H1 (cell line): ENCODE results near the gene SIK3. TPM values are rescaled to one million over a fixed set of nuclear protein-coding genes. Genes with fewer than 3 reads are reported as not detected.

Experiments
- CTCF ChIA-PET: fragments of 300-600 bp; sonication (Branson Sonifier 250); formaldehyde crosslinking; loops from one replicate; lab custom pipeline; 2021; ENCODE audit not compliant: partially characterized antibody; lab: Charles Lee
- POLR2A ChIA-PET: fragments of 300-600 bp; sonication (Branson Sonifier 250); formaldehyde crosslinking; loops from one replicate; lab custom pipeline; 2021; ENCODE audit warnings: inconsistent platforms; ENCODE audit not compliant: partially characterized antibody; lab: Charles Lee
- DNase-seq, 2 experiments: peaks; one replicate each; pipeline versions ENCODE4 v3.0.0 to v3.0.0-alpha.2; 2010 to 2022; ENCODE audit warnings: low spot score in 2 of 2, low read depth in 1 of 2, mixed read lengths in 1 of 2
- FAIRE-seq: peaks from 2 replicates; lab custom pipeline; 2011; peaks lifted over from hg19 to GRCh38; lab: Jason Lieb, UNC
- H2AFZ ChIP-seq: 2 replicates; pipeline ENCODE4 v1.8.1; 2012; ENCODE audit warnings: low read length, inconsistent platforms
- H2AK5ac ChIP-seq: 2 replicates; pipeline ENCODE4 v1.6.1; 2013; ENCODE audit warnings: low read depth, low read length
- H2BK120ac ChIP-seq: replicated peaks from 2 replicates; pipeline ENCODE3; 2013; ENCODE audit warnings: low read depth, low read length, inconsistent platforms
- H2BK12ac ChIP-seq: 2 replicates; pipeline ENCODE4 v1.6.1; 2013; ENCODE audit warnings: low read depth, low read length
- H2BK15ac ChIP-seq: 2 replicates; pipeline ENCODE4 v1.6.1; 2013; ENCODE audit warnings: low read length
- H2BK20ac ChIP-seq: 2 replicates; pipeline ENCODE4 v1.6.1; 2013; ENCODE audit warnings: low read length
- H2BK5ac ChIP-seq: 2 replicates; pipeline ENCODE4 v1.6.1; 2013; ENCODE audit warnings: low read depth, low read length
- H3K14ac ChIP-seq: 2 replicates; pipeline ENCODE4 v1.6.1; 2013; ENCODE audit warnings: inconsistent platforms; ENCODE audit not compliant: insufficient read length
- H3K18ac ChIP-seq: 2 replicates; pipeline ENCODE4 v1.6.1; 2013; ENCODE audit warnings: low read length; ENCODE audit errors: extremely low read depth
- H3K23ac ChIP-seq: 2 replicates; pipeline ENCODE4 v1.6.1; 2013; ENCODE audit warnings: inconsistent platforms; ENCODE audit not compliant: insufficient read length
- H3K23me2 ChIP-seq: 2 replicates; pipeline ENCODE4 v1.6.1; 2013; ENCODE audit warnings: low read depth, low read length
- H3K27ac ChIP-seq: 2 replicates; pipeline ENCODE4 v1.6.1; 2011; ENCODE audit warnings: low read depth, low read length, inconsistent platforms
- H3K27me3 ChIP-seq, 4 experiments: replicated peaks in 1 of 4; 1 replicate in 1 of 4; 2 replicates in 3 of 4; pipeline versions ENCODE4 v1.6.1 to v1.8.1; 2011 to 2013; ENCODE audit warnings: low read length in 3 of 4, mild to moderate bottlenecking in 3 of 4, inconsistent platforms in 2 of 4, mixed read lengths in 2 of 4, moderate library complexity in 1 of 4; ENCODE audit not compliant: control insufficient read depth in 3 of 4, insufficient read depth in 3 of 4; ENCODE audit errors: extremely low read depth in 1 of 4
- H3K36me3 ChIP-seq, 4 experiments: 2 replicates each; pipeline versions ENCODE4 v1.6.1 to v1.8.1; 2011 to 2013; ENCODE audit warnings: mild to moderate bottlenecking in 4 of 4, low read length in 3 of 4, moderate library complexity in 2 of 4, control low read depth in 1 of 4, inconsistent platforms in 1 of 4; ENCODE audit not compliant: insufficient read depth in 4 of 4, control insufficient read depth in 2 of 4
- H3K4ac ChIP-seq: replicated peaks from 2 replicates; pipeline ENCODE3; 2013; ENCODE audit warnings: low read length, low read depth, mixed read lengths, inconsistent platforms; ENCODE audit not compliant: insufficient read length
- H3K4me1 ChIP-seq, 4 experiments: replicated peaks in 1 of 4; 1 replicate in 1 of 4; 2 replicates in 3 of 4; pipeline versions ENCODE4 v1.6.1 to v1.8.1; 2011 to 2013; ENCODE audit warnings: low read length in 3 of 4, inconsistent platforms in 2 of 4, mixed read lengths in 1 of 4; ENCODE audit not compliant: insufficient read depth in 4 of 4, control insufficient read depth in 3 of 4
- H3K4me2 ChIP-seq, 2 experiments: 2 replicates each; pipeline versions ENCODE4 v1.6.1 to v1.8.1; 2011 to 2013; ENCODE audit warnings: low read depth in 2 of 2, low read length in 2 of 2, control low read depth in 1 of 2, inconsistent platforms in 1 of 2, mild to moderate bottlenecking in 1 of 2; ENCODE audit not compliant: insufficient read depth in 1 of 2
- H3K4me3 ChIP-seq, 4 experiments: fragments of 200-600, 300-600 bp in 1 of 4; sonication (generic), shearing (Covaris generic), sonication (Bioruptor Twin) in 1 of 4; 2 replicates each; pipeline versions ENCODE4 v1.5.1 to v1.8.1; 2011 to 2016; ENCODE audit warnings: low read length in 4 of 4, low read depth in 3 of 4, control low read depth in 2 of 4, inconsistent platforms in 2 of 4, mild to moderate bottlenecking in 2 of 4, mixed read lengths in 1 of 4, moderate library complexity in 1 of 4; ENCODE audit not compliant: insufficient read depth in 2 of 4; ENCODE audit errors: extremely low read depth in 1 of 4
- H3K56ac ChIP-seq: replicated peaks from 2 replicates; pipeline ENCODE3; 2013; ENCODE audit warnings: low read depth, mild to moderate bottlenecking, mixed read lengths, low read length, inconsistent platforms; ENCODE audit not compliant: insufficient read length
- H3K79me1 ChIP-seq: 2 replicates; pipeline ENCODE4 v1.6.1; 2013; ENCODE audit warnings: low read depth, low read length, control low read depth
- H3K79me2 ChIP-seq, 2 experiments: 2 replicates each; pipeline versions ENCODE4 v1.6.1 to v1.8.1; 2012 to 2013; ENCODE audit warnings: low read length in 2 of 2, mild to moderate bottlenecking in 2 of 2, inconsistent platforms in 1 of 2; ENCODE audit not compliant: insufficient read depth in 2 of 2, control insufficient read depth in 1 of 2
- H3K9ac ChIP-seq, 4 experiments: replicated peaks in 1 of 4; 1 replicate in 1 of 4; 2 replicates in 3 of 4; pipeline versions ENCODE4 v1.6.1 to v1.8.1; 2011 to 2013; ENCODE audit warnings: low read depth in 3 of 4, low read length in 3 of 4, control low read depth in 2 of 4, mild to moderate bottlenecking in 2 of 4, moderate library complexity in 2 of 4, inconsistent platforms in 1 of 4; ENCODE audit errors: extremely low read depth in 1 of 4
- H3K9me3 ChIP-seq, 2 experiments: 2 replicates each; pipeline versions ENCODE4 v1.6.1 to v1.8.1; 2012 to 2013; ENCODE audit warnings: mild to moderate bottlenecking in 2 of 2, moderate library complexity in 2 of 2, control low read depth in 1 of 2, inconsistent platforms in 1 of 2, low read depth in 1 of 2, low read length in 1 of 2, mixed read lengths in 1 of 2; ENCODE audit not compliant: insufficient read depth in 2 of 2
- H4K20me1 ChIP-seq, 2 experiments: replicated peaks in 1 of 2; 2 replicates each; pipeline versions ENCODE3 to v1.8.1; 2011 to 2013; ENCODE audit warnings: inconsistent platforms in 2 of 2, low read length in 2 of 2, mild to moderate bottlenecking in 1 of 2; ENCODE audit not compliant: insufficient read depth in 2 of 2, control insufficient read depth in 1 of 2
- H4K5ac ChIP-seq: 2 replicates; pipeline ENCODE4 v1.6.1; 2013; ENCODE audit warnings: low read length, low read depth, mixed read lengths, inconsistent platforms; ENCODE audit not compliant: insufficient read length
- H4K8ac ChIP-seq: 2 replicates; pipeline ENCODE4 v1.8.0; 2013; ENCODE audit warnings: mild to moderate bottlenecking, moderate library complexity, low read length, inconsistent platforms; ENCODE audit not compliant: insufficient read depth; ENCODE audit errors: extremely low read depth
- H4K91ac ChIP-seq: replicated peaks from 2 replicates; pipeline ENCODE3; 2013; ENCODE audit warnings: low read length, mixed read lengths, inconsistent platforms; ENCODE audit not compliant: insufficient read length
- BCL11A ChIP-seq, 2 experiments: IDR thresholded peaks; one replicate each; pipeline ENCODE4 v1.6.1; 2011; ENCODE audit warnings: low read depth in 2 of 2, low read length in 2 of 2, mild to moderate bottlenecking in 2 of 2
- RBBP5 ChIP-seq: IDR thresholded peaks from 2 replicates; pipeline ENCODE4 v1.7.1; 2012; ENCODE audit warnings: low read depth, mild to moderate bottlenecking, inconsistent platforms, low read length, moderate library complexity, borderline replicate concordance
- RNF2 ChIP-seq: fragments of 200-900, 300-1000 bp; sonication (generic); IDR thresholded peaks from 2 replicates; pipeline ENCODE4 v1.7.1; 2016; ENCODE audit warnings: borderline replicate concordance, low read depth, mild to moderate bottlenecking, antibody characterized with exemption, low read length; ENCODE audit not compliant: poor library complexity, severe bottlenecking; ENCODE audit errors: missing control alignments
- WGBS, 2 experiments: shearing (Covaris generic) in 1 of 2; methylation state at CpG; one replicate each; pipeline versions ENCODE4 v1.1.6 to v1.1.7; 2013 to 2015; ENCODE audit warnings: low lambda C conversion rate in 2 of 2, mixed read lengths in 2 of 2, inconsistent platforms in 1 of 2, low coverage in 1 of 2, missing lambda C conversion rate in 1 of 2; ENCODE audit not compliant: insufficient replicate concordance in 2 of 2, insufficient coverage in 1 of 2, insufficient read length in 1 of 2; ENCODE audit errors: extremely low coverage in 1 of 2, missing lambda C conversion rate in 1 of 2; 5-methylcytosine and 5-hydroxymethylcytosine counted together
- polyA plus RNA-seq, 7 experiments: library from polyadenylated mRNA; depleted of rRNA in 3 of 7; stranded (reverse) in 5 of 7; unstranded in 2 of 7; fragments of >200 nt in 5 of 7; fragments of 200-250 nt in 2 of 7; gene quantifications; 1 replicate in 5 of 7; 2 replicates in 1 of 7; 4 replicates in 1 of 7; pipeline versions ENCODE4 v1.2.1 to v1.2.3, GENCODE V29; 2011 to 2013; ENCODE audit warnings: missing spikeins in 2 of 7, mixed read lengths in 2 of 7
- total RNA-seq: library from RNA; stranded (reverse); fragmentation: NEBNext Ultra II Directional; extraction: Animal tissue kit (Norgen Biotek cat#: 25700); gene quantifications from 2 replicates; pipeline ENCODE4 v1.2.1, GENCODE V29; 2021
- TF ChIP-seq, protein P1 (sequence below): IDR thresholded peaks from 2 replicates; pipeline ENCODE4 v1.6.1; 2012; ENCODE audit warnings: low read length, inconsistent platforms

The SIK3 gene
- total and polyA plus RNA-seq, 2 of the 8 experiments (the other 6 are each of a cell fraction or from before 2014, with no cell fraction given) = 19.9 to 32.1 TPM

DNA sequence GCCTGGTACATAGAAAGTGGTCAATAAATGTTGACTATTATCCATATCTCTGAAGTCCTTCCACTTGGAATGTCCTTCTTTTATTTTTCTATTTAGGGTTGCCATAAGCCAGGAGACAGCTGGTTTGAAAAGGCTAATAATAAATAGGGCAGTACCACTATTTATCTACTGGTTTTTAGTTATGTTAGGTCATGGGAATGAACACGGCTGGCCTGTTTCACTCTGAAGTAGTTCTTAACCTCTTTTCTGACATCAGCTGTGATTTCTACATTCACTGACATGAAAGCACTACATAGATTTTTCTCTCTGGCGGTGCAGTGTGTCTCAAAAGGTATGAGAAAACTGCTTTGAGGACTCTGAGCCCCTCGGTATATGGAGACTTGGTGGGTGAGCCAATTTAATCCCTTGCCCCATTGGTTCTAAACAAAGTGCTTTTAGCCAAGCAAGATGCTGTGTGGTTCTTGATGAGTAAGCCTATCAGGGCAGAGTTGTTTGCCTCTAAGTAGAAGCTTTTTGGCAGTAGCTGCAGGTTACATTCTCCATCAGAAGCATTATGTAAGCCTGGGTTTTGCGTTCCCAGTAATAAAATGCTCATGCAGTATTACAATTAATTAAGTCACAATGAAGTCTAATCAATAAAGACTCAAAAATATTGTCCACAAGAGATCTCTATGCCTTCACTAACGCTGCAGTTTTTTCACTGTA lies 212.1 kb downstream of the SIK3 start:
- no peaks in the 10 kb centered on the region for H3K4me1 ChIP-seq
- H3K79me1 ChIP-seq = no peaks in the 10 kb centered on the region; the same call in 1 of the 2 replicates
- no peak overlapping the region for H3K4me2 ChIP-seq
- H2AFZ ChIP-seq = no peak overlapping the region
- H4K8ac ChIP-seq = no peak overlapping the region
- no peaks in the 10 kb centered on the region for H3K27me3 ChIP-seq
- POLR2A ChIA-PET = interaction anchor here (0.6 kb wide), 1 partner anchor 167 kb away, joined by 4 read pairs; no protein-coding TSS in a partner anchor
- no peaks in the 10 kb centered on the region for H3K23me2 ChIP-seq
- H4K91ac ChIP-seq = no peak overlapping the region
- no peaks in the 10 kb centered on the region for H3K9me3 ChIP-seq
- H2AK5ac ChIP-seq = no peak overlapping the region
- TF ChIP-seq BCL11A (IDR thresholded peaks at IDR 0.05; ENCODE audit: low read depth in 2 of 2, low read length in 2 of 2) = no peak
- TF ChIP-seq RBBP5 = no peak
- TF ChIP-seq RNF2 = no peak
- TF ChIP-seq, protein P1, sequence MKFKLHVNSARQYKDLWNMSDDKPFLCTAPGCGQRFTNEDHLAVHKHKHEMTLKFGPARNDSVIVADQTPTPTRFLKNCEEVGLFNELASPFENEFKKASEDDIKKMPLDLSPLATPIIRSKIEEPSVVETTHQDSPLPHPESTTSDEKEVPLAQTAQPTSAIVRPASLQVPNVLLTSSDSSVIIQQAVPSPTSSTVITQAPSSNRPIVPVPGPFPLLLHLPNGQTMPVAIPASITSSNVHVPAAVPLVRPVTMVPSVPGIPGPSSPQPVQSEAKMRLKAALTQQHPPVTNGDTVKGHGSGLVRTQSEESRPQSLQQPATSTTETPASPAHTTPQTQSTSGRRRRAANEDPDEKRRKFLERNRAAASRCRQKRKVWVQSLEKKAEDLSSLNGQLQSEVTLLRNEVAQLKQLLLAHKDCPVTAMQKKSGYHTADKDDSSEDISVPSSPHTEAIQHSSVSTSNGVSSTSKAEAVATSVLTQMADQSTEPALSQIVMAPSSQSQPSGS = no peak
- no peak overlapping the region for H2BK12ac ChIP-seq
- H3K23ac ChIP-seq = no peak overlapping the region
- no peaks in the 10 kb centered on the region for H3K79me2 ChIP-seq
- WGBS, 2 experiments = 90% methylated on average over 5 of the region's 5 CpGs; no CpG with 5 or more reads in 1 of the 2 experiments
- FAIRE-seq (no peak), DNase-seq (no peak)
- H3K9ac ChIP-seq = no peak overlapping the region
- no peak overlapping the region for H2BK5ac ChIP-seq
- H4K5ac ChIP-seq = no peak overlapping the region
- H2BK120ac ChIP-seq = no peak overlapping the region
- CTCF ChIA-PET = interaction anchor here (1.0 to 1.8 kb wide), 5 partner anchors 11 to 220 kb away, joined by 3 to 7 read pairs (median 4); partner anchors contain the start of gene APOA5
- H4K20me1 ChIP-seq = peaks cover 0 to 1% of the 10 kb centered on the region in 2 experiments
- no peak overlapping the region for H3K4ac ChIP-seq
- no peak overlapping the region for H3K56ac ChIP-seq
- H3K4me3 ChIP-seq = no peak overlapping the region
- H3K14ac ChIP-seq = no peak overlapping the region
- no peak overlapping the region for H3K18ac ChIP-seq
- H3K27ac ChIP-seq = no peak overlapping the region
- H3K36me3 ChIP-seq = no peaks in the 10 kb centered on the region
- H2BK20ac ChIP-seq = no peak overlapping the region
- H2BK15ac ChIP-seq = no peak overlapping the region
